T-helper 2 cell treated with Interferon-gamma antibody and Interleukin-4, amounts not matched to agents 100 ng/mL and 5 ng/mL, for 36 hours (primary cell): ENCODE measurements around the gene TOM1. TPM values are rescaled to one million over a fixed set of nuclear protein-coding genes. Genes with fewer than 3 reads are reported as not detected.

Experiments
- intact Hi-C: fragments of 100-400 bp; cut with micrococcal nuclease; formaldehyde crosslinking; loops from one replicate; pipeline ENCODE4 v1.15.1; 2023
- total RNA-seq: library from RNA; stranded (reverse); gene quantifications from 2 replicates; pipeline ENCODE4 v1.2.3, GENCODE V29; 2022

The TOM1 gene
- total RNA-seq, 1 donor from 2014 or later, result 23.3 TPM

GRCh38 chr22:35322893-35323292, 23.2 kb downstream of the TOM1 start:
- intact Hi-C loops, result no loop called here

- intact Hi-C loops, result no loop called here
These were observed 23.6 kb downstream of the TOM1 start for GRCh38 chr22:35323305-35323704.

- intact Hi-C loops, result no loop called here
These were observed 24.4 kb downstream of the TOM1 start for GRCh38 chr22:35324067-35324466.

- intact Hi-C loops, result no loop called here
These were observed 25.1 kb downstream of the TOM1 start for GRCh38 chr22:35324762-35325161.

GRCh38 chr22:35325209-35325608, 25.5 kb downstream of the TOM1 start:
- intact Hi-C loops, result no loop called here

GRCh38 chr22:35326854-35327562, 27.3 kb downstream of the TOM1 start:
- intact Hi-C loops, result no loop called here

- intact Hi-C loops, result no loop called here
These were observed 28.2 kb downstream of the TOM1 start for GRCh38 chr22:35327690-35328471.

GRCh38 chr22:35328472-35328885, 28.8 kb downstream of the TOM1 start:
- intact Hi-C loops, result no loop called here

- intact Hi-C loops, result no loop called here
These were observed 29.6 kb downstream of the TOM1 start for GRCh38 chr22:35329114-35329847.

- intact Hi-C loops, result no loop called here
These were observed 30.7 kb downstream of the TOM1 start for GRCh38 chr22:35330258-35330861.

GRCh38 chr22:35332278-35332677, 32.6 kb downstream of the TOM1 start:
- intact Hi-C loops, result no loop called here

GRCh38 chr22:35333220-35333619, 33.5 kb downstream of the TOM1 start:
- intact Hi-C loops, result no loop called here

GRCh38 chr22:35334004-35334403, 34.3 kb downstream of the TOM1 start:
- intact Hi-C loops, result no loop called here

- intact Hi-C loops, result no loop called here
These were observed 35.8 kb downstream of the TOM1 start for GRCh38 chr22:35335468-35335867.

GRCh38 chr22:35335936-35336781, 36.5 kb downstream of the TOM1 start:
- intact Hi-C loops, result no loop called here

GRCh38 chr22:35337932-35338331, 38.2 kb downstream of the TOM1 start:
- intact Hi-C loops, result no loop called here

GRCh38 chr22:35341090-35341874, 41.6 kb downstream of the TOM1 start:
- intact Hi-C loops, result no loop called here

GRCh38 chr22:35342390-35342789, 42.7 kb downstream of the TOM1 start:
- intact Hi-C loops, result no loop called here

GRCh38 chr22:35343664-35344550, 44.2 kb downstream of the TOM1 start:
- intact Hi-C loops, result no loop called here
